GM18951 (cell line): ENCODE results near the gene ULK4.

ENCODE experiments used
- POLR2A ChIP-seq: IDR thresholded peaks from 4 replicates; pipeline ENCODE4 v1.6.1; 2011; ENCODE audit warnings: mild to moderate bottlenecking; ENCODE audit not compliant: insufficient read length, insufficient read depth; ENCODE audit errors: extremely low read depth
- in situ Hi-C: fragments of 300-500 bp; cut with MboI; formaldehyde crosslinking; loops from one replicate; pipeline ENCODE4 v1.12.0; 2022; ENCODE audit warnings: low sequenced_read_pairs, mixed read lengths, inconsistent platforms; ENCODE audit not compliant: unreplicated experiment

Gene ULK4

GRCh38 chr3:41364736-41365135 lies 597.2 kb downstream of the ULK4 start:
- in situ Hi-C loops = no loop called here
- no peak for TF ChIP-seq POLR2A

GRCh38 chr3:41363830-41364523 lies 597.9 kb downstream of the ULK4 start:
- TF ChIP-seq POLR2A = no peak
- in situ Hi-C loops = no loop called here

GRCh38 chr3:41362638-41363559 lies 599.0 kb downstream of the ULK4 start:
- TF ChIP-seq POLR2A = no peak
- in situ Hi-C loops = no loop called here

GRCh38 chr3:41357271-41357670 lies 604.6 kb downstream of the ULK4 start:
- TF ChIP-seq POLR2A = no peak
- in situ Hi-C loops = no loop called here

GRCh38 chr3:41356775-41357174 lies 605.1 kb downstream of the ULK4 start:
- in situ Hi-C loops = no loop called here
- no peak for TF ChIP-seq POLR2A

GRCh38 chr3:41352510-41352909 lies 609.4 kb downstream of the ULK4 start:
- TF ChIP-seq POLR2A = no peak
- in situ Hi-C loops = no loop called here

GRCh38 chr3:41350441-41350840 lies 611.5 kb downstream of the ULK4 start:
- in situ Hi-C loops = no loop called here
- TF ChIP-seq POLR2A = no peak

GRCh38 chr3:41348401-41348800 lies 613.5 kb downstream of the ULK4 start:
- in situ Hi-C loops = no loop called here
- no peak for TF ChIP-seq POLR2A

GRCh38 chr3:41346698-41347270 lies 615.1 kb downstream of the ULK4 start:
- in situ Hi-C loops = no loop called here
- TF ChIP-seq POLR2A = no peak

GRCh38 chr3:41345788-41346187 lies 616.1 kb downstream of the ULK4 start:
- TF ChIP-seq POLR2A = no peak
- in situ Hi-C loops = no loop called here

GRCh38 chr3:41339758-41340157 lies 622.1 kb downstream of the ULK4 start:
- TF ChIP-seq POLR2A = no peak

GRCh38 chr3:41338276-41338675 lies 623.6 kb downstream of the ULK4 start:
- in situ Hi-C loops = no loop called here
- no peak for TF ChIP-seq POLR2A

More at GRCh38 chr3:41339758-41340157, 622.1 kb downstream of the ULK4 start:
- in situ Hi-C loops = no loop called here

GRCh38 chr3:41334426-41334825 lies 627.5 kb downstream of the ULK4 start:
- in situ Hi-C loops = no loop called here
- TF ChIP-seq POLR2A = no peak
